HPDE6-E6E7 (cell line): ENCODE results near the gene AATF.
A peak's percentile ranks its signal among the peaks of the same experiment; 100 is the strongest.

Experiments used
- DNase-seq: peaks from one replicate; pipeline ENCODE4 v3.0.0; 2011; ENCODE audit warnings: missing footprints; ENCODE audit errors: extremely low spot score

The AATF gene

GRCh38 chr17:36948717-36949460, at the start of gene AATF:
TSS of gene AATF (plus strand) at chr17:36948954. CDS start at chr17:36949126, 172 bp downstream.
- DNase-seq = peak; percentile 90

GRCh38 chr17:36899250-36900159, 49.2 kb upstream of the AATF start:
- no peak for DNase-seq

GRCh38 chr17:36900160-36900512, 48.6 kb upstream of the AATF start:
- DNase-seq = no peak

DNA sequence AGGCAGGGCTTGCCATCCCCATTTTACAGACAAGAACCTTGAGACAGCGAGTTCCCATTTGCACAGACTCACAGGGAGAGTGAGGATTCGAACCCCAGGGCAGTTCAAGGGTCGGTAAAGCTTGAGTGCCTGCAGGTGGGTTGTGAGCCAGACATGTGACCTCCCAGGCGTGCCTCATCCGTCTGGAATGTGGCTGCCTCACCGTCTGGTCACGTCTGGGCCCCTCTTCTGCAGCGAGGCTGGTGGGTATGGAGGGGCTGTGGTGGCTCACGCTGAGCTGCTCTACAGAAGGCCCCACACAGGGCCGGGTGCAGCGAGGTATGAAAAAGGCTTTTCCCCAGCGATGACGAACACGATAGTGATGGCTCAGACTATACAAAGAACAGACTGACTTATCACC, 47.2 kb upstream of the AATF start:
- no peak for DNase-seq

DNA sequence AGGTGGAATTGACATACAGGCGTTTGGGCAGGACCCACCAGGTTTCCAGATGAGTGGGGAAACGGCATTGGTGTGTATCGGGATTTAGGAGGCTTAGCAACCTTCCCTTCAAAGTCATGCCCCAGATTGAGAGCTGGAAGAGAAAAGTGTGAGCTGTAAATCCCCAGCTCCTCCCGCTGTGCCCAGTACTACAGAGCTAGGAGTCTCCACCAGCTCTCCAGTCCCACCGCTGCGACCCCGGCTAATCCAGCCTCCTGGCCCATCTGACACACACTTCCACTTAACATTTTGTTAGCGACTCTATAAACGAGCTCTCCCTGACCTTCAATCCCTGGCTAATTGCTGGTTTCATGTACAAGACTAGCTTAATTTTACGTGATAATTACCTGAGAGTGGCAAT, 41.3 kb upstream of the AATF start:
- no peak for DNase-seq

DNA sequence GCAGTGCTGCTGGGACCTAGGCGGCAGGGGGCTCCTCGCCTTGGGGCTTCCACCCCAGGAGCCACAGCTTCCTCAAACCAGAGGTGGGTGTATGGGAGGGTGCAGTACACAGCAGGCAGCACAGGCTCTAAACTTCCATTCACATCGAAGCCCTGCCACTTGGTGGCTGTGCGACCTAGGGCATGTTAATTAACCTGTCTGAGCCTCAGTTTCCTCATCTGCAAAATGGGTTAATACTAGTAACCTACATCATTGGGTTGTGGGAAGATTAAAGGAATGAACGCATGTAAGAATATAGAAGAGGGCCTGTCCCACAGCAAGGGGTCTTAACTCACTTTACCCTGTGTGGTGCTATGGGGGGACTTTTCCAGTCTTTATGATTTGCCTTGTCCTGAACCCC, 38.2 kb upstream of the AATF start:
- DNase-seq = no peak

DNA sequence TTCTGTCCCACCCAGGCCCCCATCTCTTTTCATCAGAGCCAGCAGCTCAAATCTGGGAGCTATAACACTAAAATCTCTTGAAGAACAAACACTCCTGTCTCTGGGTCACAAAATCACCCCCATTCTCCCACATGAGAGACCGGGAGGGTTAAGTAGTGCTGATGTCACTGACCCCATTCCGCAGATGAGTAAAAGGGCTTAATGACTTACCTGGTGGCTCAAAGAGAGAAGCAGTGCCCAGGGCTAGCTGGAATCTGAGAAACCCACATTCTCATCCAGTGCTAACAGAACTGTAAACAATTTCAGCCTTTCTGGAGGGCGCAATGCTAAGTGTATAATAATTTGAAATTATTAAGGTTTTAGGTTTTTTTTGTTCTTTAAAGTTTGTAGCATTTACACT, 37.8 kb upstream of the AATF start:
- no peak for DNase-seq

DNA sequence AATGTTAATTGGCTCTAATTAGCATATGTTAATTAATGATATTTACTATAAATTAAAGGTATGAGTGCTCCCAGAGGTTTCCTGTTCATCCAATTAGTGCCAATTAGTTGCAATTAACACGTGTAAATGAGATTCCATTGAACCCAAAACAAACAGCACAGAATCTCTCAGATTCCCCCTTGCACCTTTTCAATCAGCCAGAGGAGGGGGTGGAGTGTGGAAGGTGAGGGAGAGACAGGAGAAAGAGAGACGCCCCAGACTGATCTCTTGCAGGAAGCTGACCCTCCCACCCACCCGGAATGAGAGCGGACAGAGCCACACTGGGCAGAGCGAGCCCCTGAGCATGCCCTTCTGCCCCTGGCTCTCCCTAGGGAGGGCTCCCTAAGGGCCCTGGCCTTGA, 35.6 kb upstream of the AATF start:
- no peak for DNase-seq

DNA sequence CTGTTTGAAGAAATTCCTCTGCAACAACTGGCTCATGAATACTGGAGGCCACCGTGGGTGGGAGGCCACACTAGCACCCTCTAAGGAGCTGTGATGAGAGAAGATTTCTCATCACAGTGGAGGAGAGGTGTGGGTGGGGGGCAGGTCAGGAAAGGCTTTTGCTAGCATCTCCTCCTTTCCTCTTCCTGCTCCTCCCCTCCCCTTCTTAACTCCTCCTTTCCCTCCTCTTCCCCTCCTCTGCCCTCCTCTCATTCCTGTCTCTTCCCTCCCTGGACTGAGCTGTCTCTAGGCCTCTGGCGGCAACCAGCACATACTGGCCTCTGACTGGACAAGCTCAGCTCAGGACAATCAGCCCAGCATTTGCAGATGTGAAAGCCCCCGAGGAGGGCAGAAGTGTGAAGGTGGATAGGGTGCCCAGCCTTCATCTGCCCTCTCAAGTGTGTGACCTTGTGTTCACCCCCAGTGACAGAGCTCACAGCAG, 30.5 kb upstream of the AATF start:
- no peak for DNase-seq

DNA sequence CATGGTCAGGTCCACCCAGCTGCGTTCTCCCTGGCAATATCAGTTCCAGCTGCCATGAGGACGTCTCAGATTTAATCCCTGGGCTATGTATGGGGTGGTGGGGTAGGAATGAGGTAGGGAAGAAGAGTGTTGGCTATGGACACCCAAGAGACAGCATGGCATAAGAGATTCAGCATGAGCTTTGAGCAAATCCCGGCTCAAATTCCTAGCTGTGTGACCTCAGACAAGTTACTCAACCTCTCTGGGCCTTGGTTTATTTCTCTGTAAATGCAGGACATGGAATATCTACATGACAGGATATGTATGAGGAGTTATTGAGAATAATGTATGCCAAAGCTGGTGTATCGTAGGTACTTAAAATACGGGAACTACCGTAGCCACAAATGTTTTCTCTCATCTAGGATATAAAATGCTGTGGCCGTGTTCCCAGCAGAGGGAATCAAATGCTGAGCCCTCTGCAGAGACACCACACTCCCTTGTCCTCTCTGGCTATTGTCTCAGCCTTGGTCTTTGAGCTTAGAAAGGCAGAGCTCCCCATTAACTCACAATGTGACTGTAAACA, 29.3 kb upstream of the AATF start:
- no peak for DNase-seq

GRCh38 chr17:36920032-36921005, 28.4 kb upstream of the AATF start:
- no peak for DNase-seq

DNA sequence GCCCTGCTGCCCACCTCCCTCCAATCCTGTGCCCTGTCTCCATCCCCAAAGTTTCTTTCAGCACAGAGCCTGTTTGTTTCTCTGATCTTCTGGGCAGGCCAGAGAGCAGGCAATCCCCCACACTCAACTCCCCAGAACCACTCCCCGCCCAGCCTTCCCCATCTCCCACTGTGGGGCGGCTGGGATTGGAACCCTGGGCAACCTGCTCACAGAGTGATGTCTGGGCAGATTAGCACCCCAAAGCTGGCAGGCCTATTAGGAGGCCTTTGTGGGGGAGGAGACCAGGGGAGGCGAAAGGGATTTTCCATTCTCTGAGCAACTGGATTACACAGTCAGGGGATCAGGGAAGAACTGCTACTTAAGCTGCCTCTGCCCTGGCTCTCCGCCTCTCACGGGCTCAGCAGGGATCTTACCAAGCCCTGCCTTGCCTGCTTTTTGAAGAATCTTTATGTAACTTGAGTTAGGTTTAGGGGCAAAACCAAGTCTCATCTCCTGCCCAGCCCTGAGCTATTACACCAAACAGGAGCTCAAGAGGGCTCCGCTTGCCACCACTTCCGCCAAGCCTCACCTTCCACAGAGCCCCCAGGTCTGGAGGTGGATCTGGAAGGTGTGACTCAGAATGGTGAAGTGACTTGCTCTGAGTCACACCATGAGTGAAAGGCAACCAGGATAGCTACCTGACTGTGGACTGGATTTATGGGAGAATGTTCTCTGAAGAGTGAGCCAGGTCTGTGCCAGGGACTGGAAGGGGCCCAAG, 27.5 kb upstream of the AATF start:
- peak; percentile 96 for DNase-seq

DNA sequence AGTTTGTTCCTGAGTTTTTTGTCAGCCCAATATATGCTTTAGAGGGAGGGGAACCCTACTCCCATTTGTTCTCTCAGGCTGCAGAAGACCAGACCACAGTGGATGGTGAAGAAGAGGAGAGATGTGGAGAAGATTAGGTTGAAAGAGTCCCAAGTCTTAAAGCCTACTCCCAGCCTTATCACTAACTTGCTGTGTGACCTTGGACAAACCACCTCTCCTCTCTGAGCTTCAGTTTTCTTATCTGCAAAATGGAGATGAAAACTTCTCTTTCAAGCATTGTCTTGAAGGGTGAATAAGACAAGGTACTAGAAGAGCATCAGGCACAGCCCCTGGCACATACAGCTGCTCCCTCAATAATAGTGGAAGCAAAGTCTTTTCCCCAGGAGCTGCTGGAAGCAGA, 26.6 kb upstream of the AATF start:
- no peak for DNase-seq

- no peak for DNase-seq
Observed at GRCh38 chr17:36923814-36924221, 24.9 kb upstream of the AATF start.

- DNase-seq = no peak
Observed at GRCh38 chr17:36926226-36926625, 22.5 kb upstream of the AATF start.

DNA sequence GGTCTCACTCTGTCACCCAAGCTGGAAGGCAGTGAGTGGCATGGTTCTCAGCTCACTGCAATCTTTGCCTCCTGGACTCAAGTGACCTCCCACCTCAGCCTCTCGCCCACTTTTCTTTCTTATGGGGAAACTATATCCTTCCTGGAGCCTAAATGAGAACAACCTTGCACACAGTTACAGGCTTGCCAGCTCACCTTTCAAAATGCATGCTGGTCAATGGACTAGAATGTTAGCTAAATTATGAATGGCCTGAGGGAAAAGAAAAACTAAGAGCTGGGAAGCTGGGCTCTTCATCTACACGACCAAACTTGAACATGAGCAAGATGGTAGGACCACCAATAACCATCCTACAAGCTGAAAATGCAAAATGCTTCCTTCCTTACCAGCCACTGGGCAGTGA, 22.1 kb upstream of the AATF start:
- DNase-seq = no peak

GRCh38 chr17:36928471-36929345, 20.0 kb upstream of the AATF start:
- DNase-seq = no peak

- DNase-seq = no peak
Observed at GRCh38 chr17:36929851-36930582, 18.7 kb upstream of the AATF start.

- no peak for DNase-seq
Observed at GRCh38 chr17:36930583-36930900, 18.2 kb upstream of the AATF start.
